Transverse colon (tissue), 4 donors: ENCODE data around the gene RABGAP1L. TPM values are rescaled to one million over a fixed set of nuclear protein-coding genes. Genes with fewer than 3 reads are reported as not detected.

Experiments
- DNase-seq: peaks from one replicate; pipeline ENCODE4 v3.0.0-alpha.2; 2019
- H3K27ac ChIP-seq, 4 donors: fragments of 200-600 bp; sonication (generic); 2 replicates each; pipeline ENCODE4 v1.5.1; 2016 to 2018; ENCODE audit warnings: inconsistent platforms in 4 of 4
- H3K27me3 ChIP-seq: fragments of 200-600 bp; sonication (generic); 2 replicates; pipeline ENCODE4 v1.5.1; 2017; ENCODE audit warnings: inconsistent platforms
- H3K36me3 ChIP-seq, 4 donors: fragments of 200-600 bp; sonication (generic); 2 replicates each; pipeline ENCODE4 v1.5.1; 2017 to 2019; ENCODE audit warnings: inconsistent platforms in 4 of 4
- H3K4me1 ChIP-seq, 4 donors: fragments of 200-600 bp; sonication (generic); 2 replicates each; pipeline ENCODE4 v1.5.1; 2017 to 2020; ENCODE audit warnings: inconsistent platforms in 4 of 4
- H3K4me3 ChIP-seq, 4 donors: fragments of 200-600 bp; sonication (generic); 1 replicate in 1 of 4; 2 replicates in 3 of 4; pipeline versions ENCODE4 v1.5.1 to v1.6.1; 2017 to 2019; ENCODE audit warnings: inconsistent platforms in 4 of 4
- H3K9me3 ChIP-seq, 2 donors: fragments of 200-600 bp; sonication (generic); 2 replicates each; pipeline ENCODE4 v1.5.1; 2017 to 2019; ENCODE audit warnings: inconsistent platforms in 2 of 2
- CTCF ChIP-seq, 5 experiments: fragments of 200-600 bp in 3 of 5; fragments of 450-650 bp in 2 of 5; sonication (generic) in 3 of 5; IDR thresholded peaks; 1 replicate in 2 of 5; 2 replicates in 3 of 5; pipeline ENCODE4 v1.5.1; 2016 to 2017; ENCODE audit warnings: antibody characterized with exemption in 5 of 5, inconsistent platforms in 3 of 5, mild to moderate bottlenecking in 2 of 5, moderate library complexity in 1 of 5
- EP300 ChIP-seq: sonication (generic); formaldehyde crosslinking; IDR thresholded peaks from one replicate; pipeline ENCODE4 v1.6.1; 2017; ENCODE audit warnings: antibody characterized with exemption, low read depth
- POLR2A ChIP-seq: fragments of 450-650 bp; IDR thresholded peaks from one replicate; pipeline ENCODE4 v1.6.1; 2016; ENCODE audit warnings: antibody characterized with exemption, mild to moderate bottlenecking, moderate library complexity
- POLR2AphosphoS5 ChIP-seq, 3 donors: sonication (generic); formaldehyde crosslinking; IDR thresholded peaks; one replicate each; pipeline ENCODE4 v1.6.1; 2016; ENCODE audit warnings: antibody characterized with exemption in 3 of 3
- WGBS, 2 donors: methylation state at CpG; one replicate each; pipeline ENCODE4 v1.1.5; 2018; ENCODE audit warnings: low coverage in 1 of 2; 5-methylcytosine and 5-hydroxymethylcytosine counted together
- in situ Hi-C, 4 donors: fragments of 200-750 bp; cut with MboI; loops; one replicate each; pipeline versions ENCODE4 v1.15.0 to v1.15.1; 2017; ENCODE audit warnings: low sequenced_read_pairs in 3 of 4, low pct_ligation_motif_present in 1 of 4, low pct_unique_long_range_greater_than_20kb in 1 of 4
- intact Hi-C: fragments of 100-400 bp; cut with DNase I; formaldehyde crosslinking; loops from one replicate; pipeline ENCODE4 v1.15.1; 2023; ENCODE audit warnings: low total_unique reads
- total RNA-seq, 4 donors: library from RNA; depleted of rRNA; stranded (reverse); fragments of >200 nt; gene quantifications; one replicate each; pipeline ENCODE4 v1.1.0, GENCODE V29; 2016

RABGAP1L gene
- total RNA-seq, 4 donors from 2014 or later = 68.9 to 127 (median 99.9) TPM

GRCh38 chr1:174197088-174197487 lies 37.8 kb downstream of the RABGAP1L start:
- Histone ChIP-seq H3K27me3 (no peaks in the 10 kb centered on the region), H3K4me1 (no peaks in the 10 kb centered on the region), H3K4me3 (no peak overlapping the region), H3K27ac (no peak overlapping the region), H3K9me3 (no peaks in the 10 kb centered on the region), H3K36me3 (no peaks in the 10 kb centered on the region)
- DNase-seq = no peak
- no peak for TF ChIP-seq POLR2AphosphoS5 (IDR thresholded peaks at IDR 0.05)
- TF ChIP-seq CTCF (IDR thresholded peaks at IDR 0.05) = no peak
- no peak for TF ChIP-seq EP300
- TF ChIP-seq POLR2A = no peak
- in situ Hi-C loops = no loop called here
- WGBS, 2 donors = 98 to 100% methylated on average over 2 of the region's 2 CpGs
- intact Hi-C loops = no loop called here

GRCh38 chr1:174197547-174197946 lies 38.2 kb downstream of the RABGAP1L start:
- no peaks in the 10 kb centered on the region for H3K4me1 ChIP-seq
- H3K4me3 ChIP-seq = no peak overlapping the region
- no peaks in the 10 kb centered on the region for H3K27me3 ChIP-seq
- WGBS, 2 donors = 95 to 98% methylated on average over 7 to 10 of the region's 10 CpGs
- intact Hi-C loops (no loop called here), in situ Hi-C loops (no loop called here)
- no peaks in the 10 kb centered on the region for H3K9me3 ChIP-seq
- TF ChIP-seq EP300 (no peak), POLR2AphosphoS5 (IDR thresholded peaks at IDR 0.05) (no peak), POLR2A (no peak), CTCF (IDR thresholded peaks at IDR 0.05) (no peak)
- H3K27ac ChIP-seq = no peak overlapping the region
- DNase-seq = no peak
- no peaks in the 10 kb centered on the region for H3K36me3 ChIP-seq

- intact Hi-C loops = no loop called here
- Histone ChIP-seq H3K27ac (no peak overlapping the region), H3K4me1 (no peaks in the 10 kb centered on the region), H3K36me3 (no peaks in the 10 kb centered on the region), H3K27me3 (no peaks in the 10 kb centered on the region), H3K4me3 (no peak overlapping the region), H3K9me3 (peaks cover 0 to 3% of the 10 kb centered on the region in 2 donors)
- in situ Hi-C loops = no loop called here
- TF ChIP-seq POLR2A (no peak), EP300 (no peak), POLR2AphosphoS5 (IDR thresholded peaks at IDR 0.05) (no peak), CTCF (IDR thresholded peaks at IDR 0.05) (no peak)
- DNase-seq = no peak
These were observed 38.9 kb downstream of the RABGAP1L start for GRCh38 chr1:174198202-174198601.

- WGBS, 2 donors = 58 to 80% methylated on average over 4 of the region's 4 CpGs
These were observed 41.4 kb downstream of the RABGAP1L start for GRCh38 chr1:174200746-174201145.

More at GRCh38 chr1:174200746-174201145, 41.4 kb downstream of the RABGAP1L start:
- Histone ChIP-seq H3K9me3 (peaks cover 0 to 4% of the 10 kb centered on the region in 2 donors), H3K27me3 (no peaks in the 10 kb centered on the region), H3K27ac (no peak overlapping the region), H3K4me3 (no peak overlapping the region), H3K36me3 (no peaks in the 10 kb centered on the region), H3K4me1 (peaks cover 0 to 8% (median 0%) of the 10 kb centered on the region in 4 donors)
- TF ChIP-seq EP300 = no peak
- TF ChIP-seq POLR2AphosphoS5 (IDR thresholded peaks at IDR 0.05) = no peak
- no peak for TF ChIP-seq POLR2A
- TF ChIP-seq CTCF (IDR thresholded peaks at IDR 0.05) = no peak
- in situ Hi-C loops (loop anchor here in 1 of 4 donors (25.0 kb wide), 1 partner anchor 188 kb away; the partner anchor contains the start of gene RC3H1), intact Hi-C loops (no loop called here)
- no peak for DNase-seq
